GM04504 (cell line): ENCODE measurements around the gene CD84.
"Not testable (repeated sequence)": the region's sequence is repeated elsewhere in the genome, so short reads cannot be mapped to it uniquely, and the experiment has no call there.

Source experiments
- DNase-seq: peaks from one replicate; pipeline ENCODE4 v3.0.0-alpha.2; 2012; ENCODE audit warnings: low read depth

The CD84 gene

GRCh38 chr1:160504651-160505050 lies 74.6 kb downstream of the CD84 start:
- no peak for DNase-seq

GRCh38 chr1:160503087-160503486 lies 76.2 kb downstream of the CD84 start:
- no peak for DNase-seq

- no peak for DNase-seq
Observed at GRCh38 chr1:160500321-160500990, 78.8 kb downstream of the CD84 start.

GRCh38 chr1:160499631-160500030 lies 79.7 kb downstream of the CD84 start:
- DNase-seq = no peak

GRCh38 chr1:160498301-160499065 lies 80.8 kb downstream of the CD84 start:
- not testable (repeated sequence) for DNase-seq

- no peak for DNase-seq
Observed at GRCh38 chr1:160496334-160496733, 83.0 kb downstream of the CD84 start.

- no peak for DNase-seq
Observed at GRCh38 chr1:160494620-160495019, 84.7 kb downstream of the CD84 start.

GRCh38 chr1:160492617-160493016 lies 86.7 kb downstream of the CD84 start:
- no peak for DNase-seq

- no peak for DNase-seq
Observed at GRCh38 chr1:160491981-160492380, 87.3 kb downstream of the CD84 start.
